Cortex of kidney (tissue), 1 donor: Measurements from ENCODE around the gene DGAT2.
"Not testable (repeated sequence)": the region's sequence is repeated elsewhere in the genome, so short reads cannot be mapped to it uniquely, and the experiment has no call there.

Experiments
- DNase-seq: peaks from one replicate; lab custom pipeline; 2025; lab: John Stamatoyannopoulos, UW

The DGAT2 gene

GRCh38 chr11:75768112-75768908 lies at the start of gene DGAT2:
DGAT2 (plus strand) TSS chr11:75768778; CDS start chr11:75768992, 214 bp downstream.
- DNase-seq = no peak

- no peak for DNase-seq
These were observed 49.0 kb upstream of the DGAT2 start for GRCh38 chr11:75719340-75720239.

- no peak for DNase-seq
These were observed 47.9 kb upstream of the DGAT2 start for GRCh38 chr11:75720639-75721038.

GRCh38 chr11:75721852-75722668 lies 46.5 kb upstream of the DGAT2 start:
- no peak for DNase-seq

- no peak for DNase-seq
These were observed 45.9 kb upstream of the DGAT2 start for GRCh38 chr11:75722669-75723042.

- no peak for DNase-seq
These were observed 42.8 kb upstream of the DGAT2 start for GRCh38 chr11:75725547-75726320.

- no peak for DNase-seq
These were observed 39.6 kb upstream of the DGAT2 start for GRCh38 chr11:75728992-75729391.

GRCh38 chr11:75731095-75731494 lies 37.5 kb upstream of the DGAT2 start:
- no peak for DNase-seq

- DNase-seq = no peak
These were observed 35.5 kb upstream of the DGAT2 start for GRCh38 chr11:75733071-75733430.

- no peak for DNase-seq
These were observed 35.0 kb upstream of the DGAT2 start for GRCh38 chr11:75733431-75734107.

- DNase-seq = no peak
These were observed 33.9 kb upstream of the DGAT2 start for GRCh38 chr11:75734491-75735180.

GRCh38 chr11:75735181-75735845 lies 33.3 kb upstream of the DGAT2 start:
- DNase-seq = no peak

- DNase-seq = no peak
These were observed 31.3 kb upstream of the DGAT2 start for GRCh38 chr11:75737314-75737713.

GRCh38 chr11:75740681-75741080 lies 27.9 kb upstream of the DGAT2 start:
- no peak for DNase-seq

- not testable (repeated sequence) for DNase-seq
These were observed 25.4 kb upstream of the DGAT2 start for GRCh38 chr11:75743159-75743558.

- no peak for DNase-seq
These were observed 24.6 kb upstream of the DGAT2 start for GRCh38 chr11:75743711-75744563.

- no peak for DNase-seq
These were observed 22.8 kb upstream of the DGAT2 start for GRCh38 chr11:75745807-75746206.

GRCh38 chr11:75748729-75749273 lies 19.8 kb upstream of the DGAT2 start:
- DNase-seq = not testable (repeated sequence)
